NCI-H2171 (cell line): ENCODE results near the gene BOD1.

Experiments used
- DNase-seq: peaks from one replicate; lab custom pipeline; 2025; lab: John Stamatoyannopoulos, UW

Gene BOD1

GRCh38 chr5:173616577-173617118 is at the start of gene BOD1:
Gene BOD1 (minus strand): TSS chr5:173616650. CDS start chr5:173616436, 214 bp downstream.
- peak; percentile 84 for DNase-seq

DNA sequence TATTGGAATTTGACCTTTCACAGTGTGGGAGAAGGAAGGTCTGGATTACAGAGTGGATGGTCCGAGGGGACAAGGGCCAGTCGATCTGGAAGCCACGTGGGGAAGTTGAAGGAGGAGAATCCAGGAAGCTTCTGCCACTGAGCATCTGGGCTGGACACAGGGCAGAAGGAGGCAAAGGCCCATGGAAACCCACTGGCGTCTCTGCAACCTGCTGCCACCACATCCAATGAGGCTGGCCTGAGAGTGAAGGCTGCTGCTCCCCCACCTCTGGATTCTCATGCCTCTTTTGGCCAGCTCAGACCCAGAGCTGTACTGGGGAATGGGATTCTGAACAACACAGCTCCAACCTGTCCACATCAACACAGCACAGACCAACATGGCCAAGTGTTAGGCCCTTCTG is 48.9 kb upstream of the BOD1 start:
- no peak for DNase-seq

DNA sequence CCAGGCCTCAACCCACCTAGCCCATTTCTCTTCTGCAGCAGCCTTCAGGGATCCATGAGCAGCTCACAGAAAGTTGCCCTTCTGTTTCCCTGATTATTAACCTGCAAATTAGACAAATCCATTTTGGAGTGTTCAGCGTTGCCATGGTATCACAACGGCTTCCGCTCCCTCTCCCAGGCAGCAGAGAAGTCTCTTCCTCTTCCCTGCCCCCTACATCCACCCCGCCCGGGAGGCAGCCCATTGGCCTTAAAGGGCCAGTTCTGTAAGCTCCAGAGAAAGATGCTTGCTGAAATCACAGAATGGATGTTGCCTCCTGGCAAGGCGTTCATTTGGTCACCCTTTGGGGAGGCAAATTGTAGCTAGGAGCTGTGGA is 47.7 kb upstream of the BOD1 start:
- no peak for DNase-seq

- DNase-seq = no peak
Measured at GRCh38 chr5:173663352-173664153, 47.1 kb upstream of the BOD1 start.

DNA sequence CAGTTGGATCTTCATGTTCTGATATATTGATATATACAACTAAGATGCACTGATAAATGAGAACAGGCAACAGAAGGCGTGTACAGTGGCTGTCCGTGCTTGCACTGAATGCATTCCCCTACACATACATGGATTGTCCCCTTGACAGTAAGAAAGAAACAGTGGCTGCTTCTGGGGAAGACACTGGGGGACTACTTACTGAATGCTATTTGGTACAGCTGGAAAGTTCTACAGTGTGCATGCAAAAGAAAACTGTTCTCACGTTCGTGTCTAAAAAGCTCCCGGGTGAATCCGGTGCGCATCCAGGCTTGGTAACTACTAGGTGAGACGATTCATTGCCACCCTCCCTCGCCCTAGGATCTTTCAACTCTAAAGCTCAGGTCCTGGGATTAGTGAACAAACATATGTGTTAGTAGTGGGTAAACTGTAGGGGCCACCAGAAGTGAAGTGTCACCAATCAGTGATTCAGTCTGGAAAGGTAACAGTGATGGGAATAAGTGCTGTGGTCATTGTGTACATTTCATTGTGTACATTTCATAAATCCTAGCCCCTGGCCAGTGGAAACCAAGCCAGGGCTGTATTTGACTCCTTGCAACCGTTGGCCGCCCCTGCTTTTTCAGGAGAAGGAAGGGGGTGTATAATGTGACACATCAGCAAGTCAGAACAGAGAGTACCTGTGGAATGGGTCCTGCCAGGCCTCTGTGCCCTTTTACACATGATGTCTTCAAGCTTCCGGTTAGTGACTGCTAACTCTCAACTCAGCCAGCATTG is 46.3 kb upstream of the BOD1 start:
- no peak for DNase-seq

DNA sequence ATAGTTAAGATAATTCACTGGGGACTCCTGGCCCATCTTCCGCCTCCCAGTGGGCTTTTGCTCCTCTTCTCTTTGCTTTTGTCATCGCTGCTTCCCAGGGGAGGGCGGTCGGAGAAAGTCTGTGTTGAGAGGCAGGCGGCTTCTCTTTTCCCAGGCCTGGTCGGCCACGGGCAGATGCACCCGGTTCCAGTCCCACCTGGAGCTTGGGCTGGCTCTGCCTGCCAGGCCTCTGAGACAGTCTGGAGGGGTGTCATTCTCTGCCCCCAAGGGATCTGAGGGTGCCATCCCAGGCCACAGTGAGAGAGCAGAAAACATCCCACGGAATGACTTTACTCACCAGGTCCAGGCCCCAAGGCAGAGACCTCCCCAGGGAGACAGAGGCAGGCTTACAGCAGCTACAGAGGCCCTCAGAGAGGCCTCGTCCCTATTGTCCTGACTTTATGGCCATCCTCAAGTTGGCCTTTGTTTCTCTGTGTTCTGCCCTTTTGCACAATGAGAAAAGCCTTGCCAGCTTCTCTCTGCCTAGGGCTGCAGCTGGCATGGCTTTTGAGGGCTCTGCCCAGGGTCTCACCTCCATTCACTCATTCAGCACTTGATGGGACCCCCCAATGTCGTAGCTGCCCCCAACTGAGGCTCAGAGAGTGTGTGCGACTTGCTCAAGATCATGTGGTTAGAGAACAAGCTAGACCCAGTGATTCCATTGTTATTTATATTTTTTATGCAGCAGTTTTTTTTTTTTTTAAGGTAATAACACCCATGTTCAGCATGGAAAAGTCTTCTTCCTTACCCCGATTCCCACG is 44.2 kb upstream of the BOD1 start:
- DNase-seq = no peak

GRCh38 chr5:173659423-173659822 is 43.0 kb upstream of the BOD1 start:
- no peak for DNase-seq

DNA sequence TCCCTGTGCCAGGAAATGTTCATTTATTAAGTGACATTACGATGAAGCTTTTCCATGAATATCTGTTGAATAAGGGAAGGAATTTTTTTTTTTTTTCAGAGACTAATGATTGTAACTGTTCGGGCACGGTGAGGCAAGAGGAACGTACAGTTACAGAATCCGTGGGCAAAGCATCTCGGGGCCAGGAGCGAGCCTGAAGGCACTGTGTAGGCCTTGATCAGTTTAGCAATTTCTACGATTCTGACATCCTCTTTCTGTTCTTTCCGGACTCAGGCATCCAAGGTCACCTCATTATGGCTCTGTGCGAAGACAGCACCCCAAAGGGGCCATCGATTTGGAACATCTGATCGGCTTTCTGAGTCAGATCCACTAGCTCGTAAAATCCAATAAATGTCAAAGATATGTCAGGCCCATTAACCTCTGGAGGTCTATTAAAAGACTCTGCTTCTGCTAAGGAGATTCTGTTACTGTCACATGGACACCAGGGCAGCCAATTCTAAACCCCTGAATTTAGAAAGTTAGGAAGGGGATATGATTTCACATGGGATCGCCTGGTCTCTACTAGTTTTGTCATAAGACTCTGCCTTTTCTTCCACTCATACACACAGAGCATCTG is 41.4 kb upstream of the BOD1 start:
- DNase-seq = no peak

DNA sequence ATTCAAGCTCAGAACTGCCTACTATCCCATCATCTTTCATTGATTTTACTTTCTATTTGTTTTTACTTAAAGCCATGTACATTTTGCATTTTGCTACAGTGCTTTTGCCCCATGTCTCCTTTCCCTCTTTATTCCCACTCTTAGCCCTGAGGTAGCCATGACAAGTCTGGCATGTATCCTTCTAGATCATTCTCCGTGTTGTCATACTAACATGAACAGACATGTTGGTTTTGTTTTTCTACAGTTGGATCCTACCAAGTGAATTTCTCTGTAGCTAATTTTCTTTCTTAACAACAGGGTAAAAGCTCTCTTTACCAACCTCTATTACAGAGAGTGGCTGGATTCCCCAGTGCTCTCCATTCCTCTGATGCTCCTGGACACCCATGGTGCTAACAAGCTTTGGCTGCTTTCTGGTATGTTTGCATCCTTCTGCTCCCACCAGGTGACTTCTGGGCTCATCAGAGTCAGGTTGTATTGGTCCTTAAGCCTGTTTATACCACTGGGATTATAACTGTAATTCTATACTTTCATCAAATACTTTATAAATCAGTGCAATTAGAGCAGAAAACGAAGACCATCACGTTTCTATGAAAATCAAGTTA is 38.8 kb upstream of the BOD1 start:
- DNase-seq = no peak

GRCh38 chr5:173653822-173654523 is 37.5 kb upstream of the BOD1 start:
- DNase-seq = no peak

DNA sequence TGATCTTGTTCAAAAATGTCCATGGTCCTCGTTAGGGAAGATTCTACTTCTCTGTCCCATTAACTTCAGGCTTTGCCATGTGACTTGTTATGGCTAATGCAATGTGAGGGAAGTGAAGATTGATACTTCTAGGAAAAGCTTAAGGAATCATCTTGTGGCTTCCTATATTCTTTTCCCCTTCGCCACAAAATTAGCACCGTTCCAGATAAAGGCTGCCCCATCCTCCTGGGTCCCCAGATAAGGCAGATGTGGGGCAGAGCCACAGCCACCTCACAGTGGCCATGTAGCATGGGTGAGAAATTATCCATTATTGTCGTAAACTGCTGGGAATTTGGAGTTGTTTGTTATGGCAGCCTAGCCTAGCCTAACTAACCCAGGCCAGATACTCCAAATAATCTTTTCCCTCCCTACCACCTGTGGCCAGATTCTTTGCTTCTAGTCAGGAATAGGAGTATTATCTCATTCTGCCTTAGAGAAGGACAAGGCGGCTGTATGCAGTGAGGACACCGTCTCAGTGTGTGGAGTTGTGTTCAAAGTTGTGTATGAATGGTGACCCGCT is 31.9 kb upstream of the BOD1 start:
- no peak for DNase-seq

- DNase-seq = no peak
Measured at GRCh38 chr5:173646692-173647091, 30.2 kb upstream of the BOD1 start.

DNA sequence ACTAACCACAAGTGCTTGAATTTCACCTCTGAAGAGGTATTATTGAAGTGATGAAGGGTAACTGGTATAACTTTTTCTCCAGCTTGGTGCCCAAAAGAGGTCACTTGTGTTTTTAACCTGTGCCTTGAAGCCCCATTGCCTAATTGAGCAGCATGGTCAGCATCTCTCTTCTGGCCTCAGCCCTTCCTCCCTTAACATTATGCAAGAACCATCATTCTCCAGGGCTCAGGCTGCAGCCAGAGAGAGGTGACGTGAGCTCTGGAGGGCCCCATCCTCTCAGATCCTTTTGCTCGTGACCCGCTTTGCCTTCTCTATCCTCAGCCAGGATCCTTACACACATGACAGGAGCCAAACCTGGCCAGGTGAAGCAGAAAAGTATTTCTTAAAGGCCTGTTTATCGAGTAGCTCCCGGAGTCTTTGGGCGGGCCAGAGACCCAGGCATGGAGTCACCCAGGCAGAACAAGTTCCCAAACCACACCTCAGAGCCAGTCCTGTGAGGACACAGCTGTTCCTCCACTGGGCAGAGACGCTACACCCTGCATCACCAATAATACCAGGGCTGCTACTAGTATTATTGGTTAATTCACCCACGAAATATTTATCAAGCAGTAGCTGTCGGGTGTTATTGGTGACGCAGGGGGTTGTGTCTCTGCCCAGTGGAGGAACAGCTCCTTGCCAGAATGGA is 29.6 kb upstream of the BOD1 start:
- DNase-seq = no peak

- no peak for DNase-seq
Measured at GRCh38 chr5:173645437-173645807, 29.0 kb upstream of the BOD1 start.

DNA sequence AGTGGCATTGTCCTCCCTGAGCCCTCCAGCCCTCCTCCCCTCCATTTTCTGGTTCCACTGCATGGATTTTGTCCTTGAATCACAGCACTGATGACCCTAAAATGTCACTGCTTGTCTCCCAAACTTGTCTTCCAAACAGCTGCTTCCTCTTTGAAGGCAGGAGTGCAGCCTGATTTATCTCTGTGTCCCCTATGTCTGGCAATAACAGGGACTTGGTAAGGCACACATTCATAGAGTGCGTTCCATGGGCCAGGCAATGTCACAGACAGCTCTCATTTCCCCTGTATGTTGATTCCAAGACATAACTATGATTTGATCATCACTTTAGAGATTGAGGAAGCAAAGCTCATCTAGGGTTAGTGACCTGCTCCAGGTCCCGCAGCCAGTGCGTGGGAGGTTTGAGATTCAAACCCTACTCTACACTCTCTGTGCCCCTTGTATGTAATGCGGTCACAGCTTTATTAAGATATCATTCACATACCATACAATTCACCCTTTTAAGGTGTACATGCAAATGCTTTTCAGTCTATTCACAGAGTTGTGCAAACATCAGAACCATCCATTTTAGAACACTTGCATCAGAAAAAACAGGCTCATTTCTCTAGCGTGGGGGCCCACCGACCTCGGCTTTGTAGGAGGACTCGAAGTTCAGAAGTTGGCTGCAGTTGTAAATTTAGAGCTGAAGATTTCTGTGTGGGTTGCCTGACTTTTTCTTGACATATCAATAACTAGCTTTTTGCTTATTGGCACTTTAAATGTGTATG is 28.4 kb upstream of the BOD1 start:
- DNase-seq = no peak

GRCh38 chr5:173643964-173644363 is 27.5 kb upstream of the BOD1 start:
- peak; percentile 31 for DNase-seq

GRCh38 chr5:173642895-173643481 is 26.5 kb upstream of the BOD1 start:
- DNase-seq = no peak

- DNase-seq = no peak
Measured at GRCh38 chr5:173642191-173642816, 25.9 kb upstream of the BOD1 start.
